DMS 273 (cell line): ENCODE data around the gene IRS2.
"Not testable (repeated sequence)": the region's sequence is repeated elsewhere in the genome, so short reads cannot be mapped to it uniquely, and the experiment has no call there.

Source experiments
- DNase-seq: peaks from one replicate; lab custom pipeline; 2025; ENCODE audit not compliant: unreplicated experiment; lab: John Stamatoyannopoulos, UW

Gene IRS2

GRCh38 chr13:109737606-109738005, 48.8 kb downstream of the IRS2 start:
- DNase-seq = no peak

- DNase-seq = no peak
Observed at GRCh38 chr13:109737046-109737573, 49.3 kb downstream of the IRS2 start.

- DNase-seq = no peak
Observed at GRCh38 chr13:109735436-109735966, 50.9 kb downstream of the IRS2 start.

GRCh38 chr13:109734002-109734785, 52.2 kb downstream of the IRS2 start:
- no peak for DNase-seq

GRCh38 chr13:109733550-109733949, 52.8 kb downstream of the IRS2 start:
- no peak for DNase-seq

GRCh38 chr13:109732470-109733170, 53.8 kb downstream of the IRS2 start:
- not testable (repeated sequence) for DNase-seq

GRCh38 chr13:109730812-109731335, 55.5 kb downstream of the IRS2 start:
- DNase-seq = no peak

GRCh38 chr13:109728791-109729731, 57.3 kb downstream of the IRS2 start:
- no peak for DNase-seq

- no peak for DNase-seq
Observed at GRCh38 chr13:109728061-109728460, 58.3 kb downstream of the IRS2 start.

- DNase-seq = no peak
Observed at GRCh38 chr13:109727251-109727650, 59.1 kb downstream of the IRS2 start.

- no peak for DNase-seq
Observed at GRCh38 chr13:109725995-109726637, 60.3 kb downstream of the IRS2 start.

- DNase-seq = no peak
Observed at GRCh38 chr13:109725297-109725696, 61.1 kb downstream of the IRS2 start.

- DNase-seq = no peak
Observed at GRCh38 chr13:109724603-109725002, 61.8 kb downstream of the IRS2 start.

- DNase-seq = no peak
Observed at GRCh38 chr13:109723046-109723445, 63.3 kb downstream of the IRS2 start.

- DNase-seq = no peak
Observed at GRCh38 chr13:109722068-109722467, 64.3 kb downstream of the IRS2 start.

GRCh38 chr13:109720758-109721184, 65.6 kb downstream of the IRS2 start:
- DNase-seq = no peak

GRCh38 chr13:109719962-109720646, 66.3 kb downstream of the IRS2 start:
- DNase-seq = no peak

- DNase-seq = no peak
Observed at GRCh38 chr13:109718726-109719125, 67.7 kb downstream of the IRS2 start.

GRCh38 chr13:109717686-109718085, 68.7 kb downstream of the IRS2 start:
- DNase-seq = no peak
